Hematopoietic multipotent progenitor cell treated with erythropoietin and hydrocortisone succinate and interleukin-3 and kit ligand, for 6 days (in vitro differentiated cells): ENCODE measurements around the gene CLMN.
"Not testable (repeated sequence)": the region's sequence is repeated elsewhere in the genome, so short reads cannot be mapped to it uniquely, and the experiment has no call there.

Experiments used
- DNase-seq: peaks from one replicate; pipeline ENCODE4 v3.0.0-alpha.2; 2015

Gene CLMN

DNA sequence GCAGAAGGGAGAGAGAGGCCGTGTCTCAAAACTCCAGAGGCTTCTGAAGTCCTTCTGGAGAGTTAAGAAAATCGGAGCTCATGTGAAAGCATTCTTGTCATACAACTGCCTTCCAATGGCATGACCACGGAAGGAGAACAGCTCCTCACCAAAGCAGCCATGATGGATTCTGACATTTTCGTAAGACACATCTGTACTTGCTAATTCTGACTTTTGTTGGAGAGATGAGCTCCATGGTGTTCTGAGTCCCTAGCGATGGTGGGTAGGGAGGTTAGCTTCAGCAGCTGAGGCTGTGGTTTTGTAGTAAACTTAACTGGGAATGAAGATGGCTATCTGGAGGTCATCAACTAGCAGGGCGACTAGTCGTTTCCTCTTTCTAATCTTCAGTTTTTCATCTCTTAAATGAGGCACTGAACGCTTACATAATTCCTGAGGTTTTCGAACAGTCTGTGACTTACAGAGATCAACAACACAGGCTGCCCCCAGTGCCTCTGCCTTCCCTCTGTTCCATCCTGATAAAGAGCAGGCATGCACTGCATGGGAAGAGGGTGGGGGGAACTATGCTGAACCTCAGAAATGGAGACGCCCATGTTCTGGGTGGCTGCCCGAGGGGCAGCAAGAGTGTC is 133.8 kb downstream of the CLMN start:
- peak; percentile 96 for DNase-seq

DNA sequence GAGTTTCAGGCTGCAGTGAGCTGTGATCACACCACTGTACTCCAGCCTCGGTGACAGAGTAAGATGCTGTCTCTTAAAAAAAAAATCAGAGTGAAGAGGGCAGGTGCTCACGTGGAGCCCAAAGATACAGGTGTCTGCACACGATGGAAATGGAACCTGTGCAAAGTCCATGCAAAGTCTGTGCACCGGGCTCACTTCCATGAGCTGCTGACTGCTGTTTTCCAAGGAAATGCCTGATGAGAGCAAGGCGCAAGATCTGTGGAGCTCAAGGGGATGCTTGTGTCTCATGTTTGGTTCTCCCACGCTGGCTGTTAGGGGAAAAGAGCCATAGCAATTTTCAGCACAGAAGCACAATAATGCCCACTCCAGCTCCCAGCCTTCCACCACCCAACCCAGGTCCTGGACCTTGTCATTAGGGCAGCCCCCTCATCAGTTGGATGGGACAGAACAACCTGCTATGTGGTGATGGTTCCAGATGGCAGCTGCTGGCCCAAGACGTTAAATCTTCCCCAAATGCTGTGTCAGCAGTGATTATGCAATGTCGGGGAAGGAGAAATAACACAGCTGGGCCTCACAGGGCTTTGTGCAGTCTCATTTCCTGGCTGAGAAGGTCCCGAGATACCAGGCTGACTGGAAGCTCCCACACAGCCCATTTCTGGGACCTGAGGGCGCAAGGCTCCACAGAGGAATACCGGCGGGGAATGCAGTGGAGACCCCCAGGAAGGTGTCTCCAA is 134.5 kb downstream of the CLMN start:
- DNase-seq, result peak; percentile 86

DNA sequence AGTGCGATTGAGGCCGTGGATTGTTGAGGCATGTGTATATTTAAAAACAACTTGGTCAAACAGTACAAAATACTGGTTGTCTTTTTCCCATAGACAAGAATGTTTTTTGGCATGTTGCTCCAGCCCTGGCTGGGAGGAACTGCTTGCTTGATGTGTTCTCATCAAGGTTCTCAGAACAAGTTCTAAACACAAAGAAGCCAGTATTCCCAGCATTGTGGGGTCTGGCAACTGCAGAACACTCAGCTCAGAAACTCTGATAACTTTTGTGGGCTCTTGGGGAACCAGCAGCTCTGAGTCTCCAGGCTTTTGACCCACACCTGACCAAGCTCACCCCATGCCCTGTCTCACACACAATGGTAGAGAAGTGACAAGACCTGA is 135.3 kb downstream of the CLMN start:
- DNase-seq, result no peak

DNA sequence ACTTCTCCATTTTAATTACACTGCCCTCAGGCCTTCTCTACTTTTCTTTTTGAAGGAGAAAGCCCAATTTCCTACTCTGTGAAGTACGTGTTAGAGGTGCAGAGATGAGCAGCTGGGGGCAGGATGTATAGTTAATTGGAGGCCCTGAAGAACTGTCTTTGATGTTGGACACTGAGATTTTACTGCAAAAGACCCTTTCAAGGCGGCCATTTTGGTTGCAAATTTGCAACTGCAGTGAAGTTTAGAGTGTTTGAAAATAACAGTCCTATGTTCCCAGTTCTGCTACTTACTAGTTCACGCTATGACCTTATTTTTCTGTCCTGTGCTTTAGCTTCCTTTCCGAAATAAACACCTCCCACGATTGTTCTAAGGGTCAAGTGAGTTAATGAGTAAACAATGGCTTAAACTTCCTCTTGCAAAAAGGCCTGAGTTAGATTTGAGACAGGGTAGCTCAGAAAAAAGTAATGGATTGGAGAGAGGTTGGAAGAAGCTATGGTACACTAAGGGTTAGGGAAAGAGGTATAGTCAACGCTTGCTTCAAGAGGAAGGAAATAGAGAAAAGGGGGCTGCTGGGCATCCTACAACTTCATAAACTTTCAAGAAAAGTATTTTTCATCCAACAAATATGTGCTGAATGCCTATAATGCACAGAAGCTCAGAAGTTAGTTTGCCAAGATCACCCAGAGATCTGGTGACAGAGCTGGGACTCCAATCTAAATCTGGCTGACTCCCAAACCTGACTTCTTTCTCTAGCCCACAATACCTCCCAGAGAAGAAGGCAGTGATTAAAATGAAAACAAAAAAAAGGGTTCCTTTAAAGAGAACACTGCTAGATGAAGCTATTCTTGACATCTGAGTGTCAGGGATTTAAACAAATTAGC is 135.9 kb downstream of the CLMN start:
- no peak for DNase-seq

DNA sequence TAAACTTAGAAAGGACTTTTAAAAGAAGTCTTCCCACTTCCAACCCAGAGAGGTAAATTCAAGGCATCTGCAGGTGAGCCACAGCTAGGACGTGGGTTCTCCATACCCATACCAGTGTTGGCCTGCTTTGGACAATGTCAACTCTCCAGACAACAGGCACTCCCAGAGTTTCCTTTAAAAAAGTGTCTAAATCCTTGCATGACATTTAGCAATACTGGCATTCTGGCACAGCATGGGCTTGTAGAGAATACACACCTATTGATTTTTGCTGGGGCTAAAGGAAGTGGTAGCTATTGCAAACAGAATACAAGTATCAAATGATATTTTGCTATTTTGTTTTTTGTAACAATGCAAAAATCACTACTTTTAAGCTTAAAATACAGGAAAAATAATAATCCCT is 136.6 kb downstream of the CLMN start:
- DNase-seq, result no peak

DNA sequence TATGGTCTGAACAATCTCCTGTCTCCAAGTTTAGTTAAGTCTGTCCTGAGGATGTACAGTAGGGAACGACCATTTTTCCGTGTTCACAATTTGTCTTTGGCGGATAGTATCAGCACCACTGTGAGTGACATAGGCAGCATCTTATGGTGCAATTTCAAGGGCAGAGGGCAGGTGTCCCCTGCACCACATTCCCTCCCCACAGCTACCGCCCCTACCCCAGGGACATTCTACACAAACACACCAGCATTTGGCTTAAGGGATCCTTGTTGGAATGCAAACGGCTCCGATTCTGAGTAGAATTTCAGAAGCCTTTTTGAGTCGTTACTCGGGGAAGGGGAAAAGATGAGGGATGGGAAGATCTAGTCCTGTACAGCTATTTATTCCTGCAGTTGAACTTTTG is 137.3 kb downstream of the CLMN start:
- no peak for DNase-seq

DNA sequence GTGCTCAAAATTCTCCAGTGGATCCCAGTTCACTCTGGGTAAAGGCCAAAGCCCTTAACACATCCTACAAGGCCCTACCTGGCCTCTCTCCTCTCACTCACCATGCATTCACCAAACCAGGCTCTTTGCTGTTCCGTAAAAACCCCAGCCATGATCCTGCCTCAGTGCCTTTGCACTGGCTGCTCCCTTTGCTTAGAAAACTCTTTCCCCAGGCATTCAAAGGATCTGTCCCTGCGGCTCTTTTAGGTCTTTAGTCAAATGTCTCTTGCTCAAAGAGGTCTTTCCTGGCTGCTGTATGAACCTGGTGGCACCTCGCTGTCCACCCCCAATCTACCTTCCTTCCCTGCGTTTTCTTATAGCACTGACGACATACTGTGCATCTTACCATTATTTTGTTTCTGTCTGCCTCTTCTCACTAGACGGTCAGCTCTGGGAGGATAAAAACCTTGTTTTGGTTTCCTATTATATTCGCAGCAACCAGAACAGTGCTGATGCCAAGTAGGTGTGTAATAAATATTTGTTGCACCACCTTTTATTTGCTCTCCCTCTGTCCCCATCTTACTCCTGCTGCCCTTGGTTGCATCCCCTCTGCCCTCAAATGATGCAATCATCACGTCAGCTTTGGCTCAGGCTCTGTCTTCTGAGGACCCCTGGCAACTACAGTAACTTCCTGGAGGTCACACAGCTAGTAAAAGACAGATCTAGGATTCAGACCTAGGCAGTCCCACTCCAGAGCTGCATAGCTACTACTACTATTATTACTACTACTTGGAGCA is 138.6 kb downstream of the CLMN start:
- DNase-seq, result no peak

DNA sequence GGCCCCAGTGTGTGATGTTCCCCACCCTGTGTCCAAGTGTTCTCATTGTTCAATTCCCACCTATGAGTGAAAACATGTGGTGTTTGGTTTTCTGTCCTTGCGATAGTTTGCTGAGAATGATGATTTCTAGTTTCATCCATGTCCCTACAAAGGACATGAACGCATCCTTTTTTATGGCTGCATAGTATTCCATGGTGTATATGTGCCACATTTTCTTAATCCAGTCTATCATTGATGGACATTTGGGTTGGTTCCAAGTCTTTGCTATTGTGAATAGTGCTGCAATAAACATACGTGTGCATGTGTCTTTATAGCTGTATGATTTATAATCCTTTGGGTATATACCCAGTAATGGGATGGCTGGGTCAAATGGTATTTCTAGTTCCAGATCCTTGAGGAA is 144.0 kb downstream of the CLMN start:
- DNase-seq, result not testable (repeated sequence)

DNA sequence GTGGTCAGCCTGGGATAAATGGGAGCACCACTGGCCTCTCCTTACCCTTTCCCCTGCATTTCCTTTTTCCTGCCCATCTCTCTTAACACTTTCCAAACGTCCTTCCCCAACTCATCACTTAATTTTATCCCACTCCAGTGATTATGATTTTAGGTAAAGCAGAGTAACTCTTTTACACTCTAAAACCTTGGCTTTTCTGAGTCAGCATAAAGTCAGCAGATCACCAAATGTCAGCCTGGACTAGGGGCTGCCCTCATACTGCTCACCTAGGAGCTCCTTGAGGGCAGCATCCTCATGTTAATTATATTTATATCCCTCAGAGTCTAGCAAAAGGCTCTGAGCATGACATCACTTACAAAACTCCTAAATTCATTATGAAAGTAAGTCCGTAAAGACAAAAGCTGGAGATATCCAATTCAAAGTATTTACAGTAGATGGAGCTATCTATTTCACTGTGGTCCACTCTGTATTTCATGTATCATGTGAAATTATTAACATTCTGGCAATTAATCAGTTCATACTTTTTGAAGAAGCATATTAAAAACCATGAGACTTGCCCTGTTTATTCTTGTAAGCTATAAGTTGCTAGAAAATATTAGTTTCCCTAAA is 145.4 kb downstream of the CLMN start:
- peak; percentile 45 for DNase-seq

DNA sequence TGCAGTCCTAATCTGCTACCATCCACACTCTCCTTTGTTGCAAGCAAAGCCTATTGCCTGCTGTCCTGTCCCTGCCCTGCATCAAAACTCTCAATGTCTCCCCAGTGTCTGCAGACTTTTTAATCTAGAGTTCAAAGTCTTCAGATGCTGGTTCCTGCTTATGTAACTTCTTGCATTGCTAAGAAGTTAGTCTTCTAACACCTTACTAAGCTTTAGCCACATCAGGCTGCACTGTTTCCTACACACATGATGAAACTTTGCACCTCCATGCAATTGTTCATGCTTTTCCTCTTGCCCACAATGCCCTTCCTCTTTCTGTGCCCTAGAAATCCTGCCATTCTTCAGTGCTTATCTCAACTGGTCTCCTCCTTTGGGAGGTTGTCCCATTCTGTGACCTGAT is 146.2 kb downstream of the CLMN start:
- peak; percentile 43 for DNase-seq

DNA sequence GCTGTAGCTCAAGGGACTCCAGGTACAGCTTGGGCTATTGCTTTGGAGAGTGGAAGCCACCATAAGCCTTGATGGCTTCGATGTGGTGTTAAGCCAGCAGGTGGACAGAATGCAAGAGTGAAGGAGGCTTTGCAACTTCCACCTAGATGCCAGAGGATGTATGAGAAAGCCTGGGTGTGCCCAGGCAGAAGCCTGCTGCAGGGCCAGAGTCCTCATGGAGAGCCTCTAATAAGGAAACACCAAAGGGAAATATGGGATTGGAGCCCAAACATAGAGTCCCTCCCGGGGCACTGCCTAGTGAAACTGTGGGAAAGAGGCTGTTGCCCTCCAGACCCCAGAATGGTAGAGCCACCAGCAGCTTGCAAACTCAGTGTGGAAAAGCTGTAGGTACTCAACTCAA is 152.5 kb downstream of the CLMN start:
- no peak for DNase-seq

DNA sequence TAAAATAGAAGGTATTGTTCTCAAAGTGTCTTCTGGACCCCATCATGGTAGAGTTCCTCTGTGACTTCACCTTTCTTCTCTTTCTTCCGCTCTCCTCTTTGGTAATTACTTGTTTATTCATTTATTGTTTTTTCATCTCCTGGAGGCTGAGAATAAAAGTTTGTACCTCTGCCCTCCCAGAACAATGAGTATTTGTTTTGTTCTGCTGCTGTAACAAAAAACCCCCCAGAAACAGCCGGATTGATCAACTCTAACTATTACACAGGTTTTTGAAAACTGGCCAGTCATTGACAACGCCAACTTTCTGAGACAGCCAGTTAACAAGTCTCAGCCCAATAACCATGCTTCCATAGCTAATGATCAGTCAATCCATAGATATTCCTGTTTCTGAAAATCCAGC is 154.2 kb downstream of the CLMN start:
- DNase-seq, result no peak

DNA sequence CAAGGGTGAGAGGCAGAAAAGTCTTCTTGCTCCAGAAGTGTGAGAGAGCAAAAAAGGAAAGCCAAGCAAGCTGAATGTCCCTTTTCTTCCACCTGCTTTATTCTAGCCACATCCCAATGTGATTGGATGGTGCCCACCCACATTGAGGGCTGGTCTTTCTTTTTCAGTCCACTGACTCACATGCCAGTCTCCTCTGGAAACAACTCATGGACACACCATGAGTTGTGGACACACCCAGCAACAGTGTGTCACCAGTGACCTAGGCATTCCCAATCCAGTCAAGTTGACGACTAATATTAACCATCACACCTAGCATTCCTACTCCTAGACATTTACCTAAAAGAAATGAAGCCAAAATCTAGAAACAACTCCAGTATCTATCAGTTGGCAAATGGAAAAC is 155.2 kb downstream of the CLMN start:
- DNase-seq, result no peak

DNA sequence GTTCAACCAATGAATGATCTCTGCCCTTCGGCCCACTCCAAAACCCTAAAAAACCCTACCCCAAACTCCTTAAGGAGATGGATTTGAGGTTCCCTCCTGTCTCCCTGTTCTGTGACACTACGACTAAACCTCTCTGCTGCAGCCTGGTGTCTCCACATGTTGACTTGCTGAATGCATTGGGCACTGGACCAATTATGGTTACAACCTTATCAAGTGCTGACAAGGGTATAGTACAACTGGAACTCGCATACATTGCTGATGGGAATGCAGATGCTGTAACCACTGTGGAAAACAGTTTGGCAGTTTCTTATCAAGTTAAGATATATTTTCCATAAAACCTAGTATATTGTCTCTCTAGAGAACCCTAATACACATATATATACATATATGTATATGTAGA is 156.0 kb downstream of the CLMN start:
- peak; percentile 84 for DNase-seq

DNA sequence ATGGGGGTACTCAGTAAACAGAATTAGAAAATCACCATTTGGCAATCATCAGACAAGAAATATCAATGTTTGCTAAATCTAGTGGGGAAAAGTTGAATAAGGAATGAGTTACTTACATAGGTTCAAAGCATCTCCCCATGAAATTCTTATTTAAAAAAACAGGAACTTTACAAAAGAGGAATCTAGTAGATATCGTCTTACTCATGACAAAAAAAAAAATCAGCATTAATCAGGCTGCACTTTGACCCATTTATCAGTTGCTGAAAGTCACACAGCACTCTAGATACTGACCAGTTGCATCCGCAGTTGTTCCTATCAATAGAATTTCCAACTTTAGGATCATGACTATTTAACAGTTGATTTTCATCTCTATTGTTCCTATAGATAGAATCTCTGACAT is 156.6 kb downstream of the CLMN start:
- peak; percentile 15 for DNase-seq

DNA sequence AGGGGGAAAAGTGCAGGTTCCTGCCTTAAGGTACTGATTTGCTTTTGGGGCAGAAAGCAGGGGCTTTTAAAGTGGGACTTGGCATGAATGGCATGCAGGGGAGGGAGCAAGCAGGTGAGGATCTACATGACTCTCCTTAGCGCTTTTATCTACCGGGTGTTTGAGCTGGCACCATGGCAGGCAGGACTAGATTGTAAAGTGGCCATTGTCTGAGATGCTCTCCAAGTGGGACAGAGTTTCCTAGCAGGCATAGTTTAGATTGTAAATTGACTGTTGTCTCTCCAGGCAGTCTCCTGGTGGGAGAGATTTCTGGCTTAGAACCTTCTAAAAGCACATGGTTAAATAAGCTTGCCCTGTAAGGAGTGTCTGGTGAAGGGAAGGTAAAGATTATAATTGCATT is 157.1 kb downstream of the CLMN start:
- no peak for DNase-seq

DNA sequence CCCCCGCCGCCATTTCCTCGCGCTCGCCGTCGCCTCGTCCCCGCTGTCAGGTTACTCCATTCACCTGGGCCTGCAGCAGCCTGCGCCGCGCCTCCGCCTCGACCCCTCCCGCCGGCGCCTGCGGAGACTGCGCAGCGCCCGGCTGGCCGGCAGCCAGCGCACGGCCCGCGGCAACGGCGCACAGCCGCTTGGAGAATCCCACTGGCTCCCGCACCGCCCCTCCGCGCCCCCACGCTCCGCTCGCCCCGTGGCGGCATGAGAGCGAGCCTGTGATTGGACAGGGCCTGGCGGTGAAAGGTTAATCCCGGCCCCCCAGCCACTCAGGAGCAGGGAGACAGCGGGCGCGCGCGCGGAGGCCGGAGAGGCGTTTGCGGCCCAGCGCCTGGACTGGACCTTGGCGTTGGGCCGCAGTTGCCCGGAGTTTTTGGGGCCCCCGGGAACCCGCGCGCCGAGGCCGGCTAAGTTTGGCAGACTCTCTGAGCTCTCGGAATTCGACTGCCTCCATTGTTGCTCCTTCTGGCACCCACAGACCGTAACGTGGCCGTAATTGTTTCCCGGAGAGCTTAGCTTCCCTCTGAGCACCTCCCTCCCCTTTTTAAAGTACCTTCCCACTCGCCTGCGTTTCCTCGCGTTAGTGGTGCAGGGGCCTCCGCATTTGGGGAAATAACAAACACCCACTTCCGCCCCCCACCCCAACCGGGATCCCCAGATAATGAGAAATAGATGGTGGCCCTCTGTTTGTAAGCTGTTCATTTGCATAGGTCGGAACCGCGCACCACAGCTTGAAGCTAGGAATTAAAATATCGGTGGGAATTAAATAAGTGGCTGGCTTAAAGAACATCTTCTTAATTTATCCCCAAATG is 162.2 kb downstream of the CLMN start, which contains the start of gene DICER1:
Gene DICER1 (minus strand): TSS at position 203 of the 863 bp plus-strand sequence. CDS start 24,071 bp downstream, outside the sequence.
- DNase-seq, result peak; percentile 96

DNA sequence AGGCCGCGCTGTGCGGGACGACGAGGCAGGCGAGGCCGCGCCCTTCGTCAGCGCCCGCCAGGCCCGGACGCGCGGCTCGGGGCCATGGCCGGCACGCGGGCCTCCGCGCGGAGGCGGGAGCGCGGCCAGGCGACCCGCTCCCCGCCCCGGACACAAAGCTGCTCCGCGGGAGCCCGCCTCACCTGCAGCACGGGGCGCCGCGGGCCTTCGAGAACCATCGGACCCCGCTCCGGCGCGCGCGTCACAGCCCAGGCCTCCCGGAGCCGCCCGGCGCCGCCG is 162.7 kb downstream of the CLMN start:
- DNase-seq, result no peak

DNA sequence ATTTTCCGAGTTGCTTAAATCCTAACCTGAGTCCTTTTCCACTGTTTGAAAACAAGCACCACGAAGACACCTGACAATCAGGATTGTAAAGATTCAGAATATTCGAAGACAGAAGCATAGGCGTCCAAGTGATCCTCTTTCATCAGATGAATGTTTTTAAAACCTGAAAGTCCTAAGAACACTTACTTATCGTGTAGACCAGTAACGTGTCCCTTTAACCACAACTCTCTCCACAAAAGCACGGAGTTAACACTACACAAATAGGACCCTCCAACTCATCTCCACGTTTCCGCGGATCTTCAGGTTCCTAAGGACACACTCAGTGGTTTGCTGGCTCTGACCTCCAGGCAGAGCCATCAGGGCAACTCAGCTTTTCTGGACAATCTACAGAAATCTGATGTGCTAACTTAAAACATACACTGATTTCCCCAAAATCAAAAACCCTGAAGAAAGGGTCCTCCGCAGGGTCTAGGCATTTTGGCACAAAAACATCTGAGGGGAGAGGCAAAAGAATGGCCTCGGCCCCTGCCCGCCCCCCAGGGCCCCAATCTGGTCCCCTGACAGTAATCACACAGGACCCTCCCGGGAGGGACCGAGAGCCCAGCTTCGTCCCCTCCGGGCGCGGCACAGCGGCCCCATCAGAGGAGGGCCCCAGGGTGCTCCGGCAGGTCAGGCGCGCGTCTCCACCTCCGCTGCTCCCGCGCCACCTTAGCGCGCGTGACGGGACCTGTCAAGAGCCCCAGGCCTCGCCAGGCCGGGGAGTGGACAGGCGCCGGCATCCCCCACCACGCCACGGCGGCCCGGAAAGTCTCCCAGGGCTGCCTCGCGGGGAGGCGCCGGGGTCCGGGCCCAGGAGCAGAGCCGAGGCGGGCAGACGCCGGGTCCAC is 163.3 kb downstream of the CLMN start:
- peak; percentile 64 for DNase-seq

DNA sequence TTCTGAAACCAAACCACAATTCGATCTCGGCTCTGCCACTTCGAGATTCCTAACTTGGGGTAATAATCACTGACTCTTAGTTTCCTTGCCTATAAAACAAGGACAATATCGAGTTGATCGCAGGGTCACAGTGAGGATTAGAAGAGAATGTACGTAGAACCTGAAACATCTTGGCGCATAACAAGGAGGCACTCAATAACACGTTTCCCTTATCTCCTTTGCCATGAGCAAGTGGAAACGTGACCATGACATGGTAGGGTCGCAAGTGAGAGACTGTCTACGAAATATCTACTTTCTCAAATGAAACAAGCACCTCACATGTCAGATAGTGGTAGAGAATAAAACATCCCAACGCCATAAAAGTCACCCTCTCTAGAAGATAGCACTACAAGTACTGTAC is 164.7 kb downstream of the CLMN start:
- peak; percentile 66 for DNase-seq

DNA sequence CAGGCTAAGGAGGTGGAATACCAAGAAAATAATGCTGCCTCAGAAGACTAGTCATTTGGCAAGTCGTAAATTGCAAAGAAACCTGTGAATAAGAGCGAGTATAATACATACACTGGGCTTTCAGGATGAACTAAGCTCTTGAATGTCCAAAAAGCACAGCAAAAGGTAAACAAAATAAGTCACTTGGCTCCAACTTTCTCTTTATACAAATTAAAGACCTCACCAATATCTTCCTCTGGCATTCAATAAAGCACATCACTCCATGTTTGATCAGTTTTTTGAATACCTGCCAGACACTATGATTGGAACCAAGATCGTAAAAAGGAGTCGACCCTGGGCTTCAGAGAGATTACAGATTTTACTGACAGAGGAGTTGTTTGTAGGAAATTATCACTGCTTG is 165.8 kb downstream of the CLMN start:
- DNase-seq, result no peak
